HG03097 (cell line): Measurements from ENCODE around the gene KCNJ12.

Experiments
- ATAC-seq: cut with Tn5 transposase; IDR thresholded peaks from one replicate; pipeline ENCODE4 v1.9.1; 2021; ENCODE audit not compliant: unreplicated experiment, low FRiP score

The KCNJ12 gene

DNA sequence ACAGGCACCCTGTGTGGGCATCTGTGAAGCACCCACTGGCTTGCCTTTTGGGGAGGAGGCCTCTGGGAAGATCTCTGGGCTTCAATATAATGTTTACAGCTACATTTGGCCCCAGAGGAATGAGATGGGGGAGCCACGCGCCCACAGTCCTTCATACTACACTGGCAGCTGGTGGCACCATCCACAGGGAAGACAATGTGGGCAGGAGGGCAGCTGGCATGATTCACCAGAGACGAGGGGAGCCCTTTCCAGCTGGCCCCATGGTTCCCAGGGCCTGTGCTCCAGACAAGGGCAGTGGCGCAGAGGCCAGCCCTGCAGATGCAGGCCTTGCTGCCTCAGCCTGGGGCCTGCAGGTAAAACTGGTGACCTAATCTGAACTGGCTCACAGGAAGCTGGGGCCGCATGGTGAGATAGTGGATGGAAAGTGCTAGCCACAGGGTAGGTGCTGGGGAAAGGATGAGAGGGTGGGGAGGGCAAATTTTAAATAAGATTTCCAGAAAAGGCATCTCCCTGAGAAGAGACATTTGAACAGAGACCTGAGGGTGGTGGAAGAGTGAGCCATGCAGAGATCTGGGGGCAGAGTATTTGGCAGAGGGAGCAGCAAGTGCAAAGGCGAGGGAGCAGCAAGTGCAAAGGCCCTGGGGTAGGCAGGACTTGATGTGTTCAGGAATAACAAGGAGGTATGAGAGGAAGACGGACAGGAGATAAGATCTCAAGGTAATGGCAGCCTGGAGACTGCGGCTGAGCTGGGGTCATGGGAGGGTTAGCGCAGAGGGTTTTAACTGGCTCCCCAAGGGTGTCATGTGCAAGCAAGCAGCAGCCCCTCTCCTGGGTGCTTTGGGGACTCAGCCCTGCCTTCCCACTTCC lies 12.1 kb upstream of the KCNJ12 start:
- ATAC-seq: no peak

- no peak for ATAC-seq
Measured at GRCh38 chr17:21365016-21365415, 11.1 kb upstream of the KCNJ12 start.

DNA sequence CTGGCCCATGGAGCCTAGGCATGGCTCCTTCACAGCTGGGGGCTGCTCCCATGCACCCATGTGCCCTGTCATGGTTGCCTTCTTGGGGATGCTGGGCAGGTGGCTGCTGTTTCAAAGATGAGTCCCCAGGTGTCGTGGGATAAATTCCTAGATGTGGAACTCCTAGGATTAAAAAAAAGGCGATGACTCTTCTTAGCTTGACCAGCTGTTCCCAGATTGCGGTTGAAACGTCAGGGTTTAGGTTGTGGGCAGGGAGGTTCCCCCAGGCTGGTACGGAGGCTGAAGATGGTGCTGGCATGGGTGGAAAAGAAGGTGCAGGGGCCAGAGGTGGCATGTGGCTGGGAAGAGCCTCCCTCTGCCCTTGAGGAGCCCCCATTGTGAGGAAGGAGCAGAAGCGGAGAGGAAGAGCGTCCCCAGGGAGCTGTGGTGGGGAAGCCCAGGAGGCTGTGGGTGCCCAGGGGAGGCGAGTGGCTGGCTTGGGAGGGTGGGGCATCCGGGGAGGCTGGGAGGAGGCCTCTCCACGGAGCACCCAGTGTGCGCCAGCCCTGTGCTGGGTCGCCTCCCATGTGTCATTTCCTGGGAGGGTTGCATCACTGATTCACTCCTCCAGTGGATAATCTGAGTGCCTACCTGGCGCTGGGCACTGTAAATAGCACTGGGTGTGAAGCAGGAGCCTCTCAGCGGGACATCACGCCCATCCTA lies 7.5 kb upstream of the KCNJ12 start:
- no peak for ATAC-seq

DNA sequence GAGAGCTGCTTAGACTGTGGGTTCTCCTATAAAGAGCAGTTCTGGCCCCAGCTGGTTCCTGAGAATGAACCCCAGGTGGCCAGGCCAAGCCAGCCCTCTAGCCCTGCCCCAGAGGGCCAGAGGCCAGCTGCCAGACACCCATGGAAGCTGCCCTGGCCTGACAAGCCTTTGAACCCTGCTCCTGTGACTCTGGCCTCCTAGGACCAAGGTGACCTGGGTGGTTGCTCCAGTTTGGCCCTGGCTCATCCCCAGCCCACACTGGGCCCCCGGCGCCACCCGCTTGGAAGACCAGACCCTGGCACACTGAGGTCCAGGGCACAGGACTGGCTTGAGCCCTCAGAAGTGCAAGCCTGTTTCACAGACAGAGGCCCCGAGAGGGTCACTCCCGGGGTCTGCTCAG lies 6.8 kb upstream of the KCNJ12 start:
- no peak for ATAC-seq

DNA sequence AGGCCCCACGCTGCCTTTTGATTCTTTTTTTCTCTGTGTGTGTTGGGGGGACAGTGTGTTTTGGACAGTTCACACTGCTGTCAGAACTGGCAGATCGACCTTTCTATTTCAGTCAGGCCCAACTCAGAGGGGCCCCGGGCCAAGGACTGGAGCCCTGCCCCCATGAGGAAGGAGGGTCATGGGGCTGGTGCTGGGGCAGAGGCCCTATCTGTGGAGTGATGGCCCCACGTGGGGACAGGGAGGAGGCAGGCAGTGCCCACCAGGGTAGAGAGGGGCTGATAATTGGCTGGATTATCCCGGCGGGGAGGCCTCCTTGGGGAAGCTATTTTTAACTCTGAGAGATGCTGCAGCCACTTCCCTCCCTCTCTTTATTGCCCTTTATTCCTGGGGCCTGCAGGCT lies 5.7 kb upstream of the KCNJ12 start:
- no peak for ATAC-seq

DNA sequence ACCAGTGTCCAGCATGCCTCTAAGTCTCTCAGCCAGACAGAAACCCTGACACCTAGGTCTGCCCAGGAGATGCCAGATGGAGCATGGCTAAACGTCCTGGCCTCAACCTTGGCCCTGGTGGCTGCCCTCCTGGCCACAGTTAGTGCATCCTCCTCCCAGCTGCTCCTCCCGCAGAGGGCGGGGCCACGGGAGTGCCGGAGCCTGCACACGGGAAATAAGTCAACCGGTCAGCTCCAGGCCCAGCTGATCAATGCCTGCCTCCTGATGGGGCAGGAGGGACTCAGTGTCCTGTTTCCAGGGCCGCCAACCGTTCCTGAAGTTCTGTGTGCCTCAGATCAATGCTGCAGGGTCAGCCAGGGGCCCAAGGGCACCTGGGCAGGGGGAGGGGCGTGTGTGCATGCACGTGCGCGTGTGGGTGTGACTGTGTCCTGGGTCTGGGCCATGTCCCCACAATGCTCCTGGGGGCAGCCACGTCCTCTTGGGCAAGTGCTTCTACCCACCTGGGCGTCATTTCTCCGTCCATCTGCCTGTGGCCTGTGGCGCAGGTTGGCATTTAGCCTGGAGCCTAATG lies 4.6 kb upstream of the KCNJ12 start:
- ATAC-seq: no peak

- no peak for ATAC-seq
Measured at GRCh38 chr17:21372256-21372954, 3.8 kb upstream of the KCNJ12 start.

DNA sequence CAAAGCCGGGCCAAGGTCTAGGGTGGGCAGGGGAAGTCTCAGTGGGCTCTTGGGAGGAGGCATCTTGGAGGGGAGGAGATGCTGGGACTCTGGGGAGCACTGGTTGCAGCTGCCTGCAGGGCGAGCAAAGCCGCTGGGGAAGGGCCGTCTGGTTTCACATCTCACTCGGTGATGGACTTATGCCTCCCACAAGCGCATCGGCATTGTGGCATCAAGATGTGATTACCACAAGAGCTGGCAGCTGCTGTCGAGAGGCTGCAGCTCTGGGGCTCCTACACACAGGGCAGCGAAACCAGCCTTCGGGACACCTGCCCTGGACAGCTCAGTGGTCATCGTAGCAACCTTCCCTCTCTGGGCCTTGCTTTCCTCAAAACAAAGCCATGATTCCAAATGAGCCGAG lies 3.1 kb upstream of the KCNJ12 start:
- no peak for ATAC-seq

- no peak for ATAC-seq
Measured at GRCh38 chr17:21373696-21374440, 2.3 kb upstream of the KCNJ12 start.

GRCh38 chr17:21374441-21375161 lies 1.6 kb upstream of the KCNJ12 start:
- ATAC-seq: no peak

DNA sequence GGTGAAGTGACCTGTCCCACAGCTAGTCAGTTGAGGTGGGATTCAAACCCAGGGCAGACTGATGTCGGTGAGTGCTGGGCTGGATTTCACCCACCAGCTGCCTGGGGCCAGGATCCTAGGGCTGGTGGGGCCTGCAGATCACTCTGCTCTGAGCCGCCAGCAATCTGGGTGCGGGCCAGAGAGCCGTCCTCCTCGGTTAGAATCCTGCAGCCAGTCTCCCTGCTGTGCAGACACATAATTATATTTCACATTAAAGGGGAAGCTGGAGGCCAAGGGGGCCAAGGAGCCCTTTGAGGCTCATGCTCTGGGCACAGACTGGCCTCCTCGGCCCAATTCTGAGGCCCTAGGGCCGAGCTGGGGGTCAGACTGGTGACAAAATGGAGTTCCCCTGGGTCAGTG lies 996 bp upstream of the KCNJ12 start:
- ATAC-seq: no peak

DNA sequence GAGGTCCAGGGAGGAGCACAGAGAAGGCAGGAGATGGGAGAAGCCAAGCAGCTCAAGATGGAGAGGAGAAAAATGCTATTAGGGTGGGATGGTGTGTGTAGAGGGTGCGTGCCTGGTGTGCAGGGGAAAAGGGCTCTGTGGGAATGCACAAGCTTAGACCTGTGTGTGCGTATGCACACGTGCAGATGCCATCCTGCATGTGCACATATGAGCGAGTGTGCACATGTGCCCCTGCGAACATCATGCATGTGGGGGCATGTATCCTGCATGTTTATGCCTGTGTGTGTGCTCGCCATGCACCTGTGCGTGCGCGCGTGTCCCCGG lies 438 bp upstream of the KCNJ12 start:
- ATAC-seq: no peak

- ATAC-seq: no peak
Measured at GRCh38 chr17:21376759-21377690, 868 bp downstream of the KCNJ12 start.

DNA sequence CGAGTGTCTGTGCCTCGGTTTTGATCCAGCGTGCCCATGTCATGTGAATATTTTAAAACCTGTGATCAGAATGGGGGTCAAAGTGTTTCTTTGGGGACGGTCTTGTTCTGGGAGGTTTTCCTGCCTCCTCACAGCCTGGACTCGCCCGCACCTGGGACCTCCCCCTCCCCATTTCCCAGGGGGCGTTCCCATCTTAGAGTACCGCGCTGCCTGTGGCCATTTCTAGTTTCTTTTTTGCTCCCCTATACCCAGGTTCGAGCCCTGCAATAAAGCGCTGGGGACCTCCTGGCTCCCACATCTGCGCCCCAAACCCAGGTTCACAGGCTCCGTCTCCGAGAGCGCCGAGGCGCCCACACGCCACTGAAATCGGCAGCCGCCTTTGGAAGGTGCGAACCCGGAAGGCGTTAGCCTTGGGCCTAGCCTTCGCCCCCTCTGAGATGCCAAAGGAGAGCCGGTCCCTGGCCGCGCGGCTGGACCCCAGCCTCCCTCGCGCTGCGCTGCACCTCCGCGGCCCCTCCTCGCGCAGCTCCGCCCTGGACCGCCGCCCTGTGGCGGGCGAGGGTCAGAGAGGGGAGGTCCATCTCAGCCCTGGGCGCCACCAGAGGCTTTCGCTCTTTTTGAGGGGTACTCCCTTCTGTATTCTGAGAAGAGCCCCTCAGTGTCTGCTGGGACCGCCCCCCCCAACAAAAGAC lies 1.7 kb downstream of the KCNJ12 start:
- no peak for ATAC-seq

GRCh38 chr17:21378553-21378952 lies 2.4 kb downstream of the KCNJ12 start:
- no peak for ATAC-seq

GRCh38 chr17:21379080-21379711 lies 3.0 kb downstream of the KCNJ12 start:
- ATAC-seq: no peak

- ATAC-seq: no peak
Measured at GRCh38 chr17:21380659-21381058, 4.5 kb downstream of the KCNJ12 start.
